ENCODE results near the gene FAM135A.
"Not testable (repeated sequence)": the region's sequence is repeated elsewhere in the genome, so short reads cannot be mapped to it uniquely, and the experiment has no call there.

The FAM135A gene

DNA sequence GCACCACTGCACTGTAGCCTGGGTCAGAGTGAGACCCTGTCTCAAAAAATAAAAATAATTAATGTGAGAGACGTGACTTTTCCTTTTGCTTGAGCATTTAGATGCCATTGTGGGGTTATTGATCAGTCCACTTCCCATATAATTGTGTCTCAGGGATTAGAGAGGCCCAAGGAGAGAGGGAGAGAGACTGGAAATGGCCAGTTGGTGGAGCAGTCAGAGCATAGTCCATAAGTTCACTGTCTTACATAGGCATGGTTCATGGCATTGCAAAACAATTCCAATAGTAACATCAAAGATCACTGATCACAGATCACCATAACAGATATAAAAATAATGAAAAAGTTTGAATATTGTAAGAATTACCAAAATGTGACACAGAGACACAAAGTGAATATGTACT lies 138.3 kb downstream of the FAM135A start:
- no peak for DNase-seq

DNA sequence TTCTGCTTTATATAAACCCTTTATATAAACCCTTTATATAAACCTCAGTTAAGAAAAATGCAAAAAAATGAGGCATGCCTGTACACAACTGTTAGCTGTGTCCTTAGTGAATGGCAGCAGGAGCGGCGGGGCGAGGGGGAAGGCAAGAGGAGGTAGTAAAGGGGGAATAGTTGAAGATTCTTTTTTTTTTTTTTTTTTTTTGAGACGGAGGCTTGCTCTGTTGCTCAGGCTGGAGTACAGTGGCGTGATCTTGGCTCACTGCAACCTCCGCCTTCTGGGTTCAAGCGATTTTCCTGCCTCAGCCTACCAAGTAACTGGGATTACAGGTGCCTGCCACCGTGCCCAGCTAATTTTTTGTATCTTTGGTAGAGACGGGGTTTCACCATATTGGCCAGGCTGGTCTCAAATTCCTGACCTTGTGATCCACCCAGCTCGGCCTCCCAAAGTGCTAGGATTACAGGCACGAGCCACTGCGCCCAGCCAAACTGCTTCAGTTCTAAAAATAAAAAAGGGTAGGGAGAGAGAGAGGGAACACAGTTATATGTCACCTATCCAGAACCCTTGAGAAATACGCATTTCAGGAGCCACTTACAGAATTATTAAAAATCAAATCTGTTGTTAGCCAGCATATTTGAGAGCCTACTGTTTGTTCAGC lies 139.1 kb downstream of the FAM135A start:
- not testable (repeated sequence) for DNase-seq

DNA sequence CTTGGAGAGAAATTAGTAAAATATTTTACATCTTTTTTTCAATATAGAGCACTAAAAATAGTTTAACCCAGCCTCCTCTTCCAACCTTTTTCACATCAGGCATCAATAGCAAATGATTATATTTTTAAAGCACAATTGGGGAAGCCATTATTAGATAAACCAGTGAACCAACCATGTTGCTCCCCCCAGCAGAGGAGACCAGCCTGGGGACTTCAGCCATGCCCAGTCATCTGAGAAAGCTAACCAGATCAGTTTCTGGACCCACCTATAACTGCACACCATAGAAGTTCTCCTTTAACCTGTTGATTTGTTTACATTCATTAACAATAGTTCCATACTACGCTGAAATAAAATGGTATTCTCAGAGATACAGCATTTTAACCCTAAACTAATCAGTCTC lies 139.7 kb downstream of the FAM135A start:
- no peak for DNase-seq

DNA sequence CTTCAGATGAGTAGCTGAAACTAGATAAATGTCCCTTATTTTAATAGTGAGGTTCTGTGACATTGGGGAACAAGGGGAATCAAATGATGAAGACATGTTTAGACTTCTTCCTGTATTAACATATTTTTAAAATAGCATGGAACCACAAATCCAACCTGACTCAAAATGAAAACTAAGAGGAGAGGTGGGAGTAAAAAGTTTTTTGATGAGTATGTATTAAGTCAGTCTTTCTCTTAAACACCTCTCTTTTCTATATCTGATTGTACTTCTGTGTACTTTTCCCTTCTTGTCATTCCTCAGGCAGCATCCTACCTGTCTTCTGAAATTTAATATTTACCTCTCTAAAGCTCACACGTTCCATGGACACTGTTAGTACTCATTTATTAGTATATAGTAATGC lies 144.7 kb downstream of the FAM135A start:
- DNase-seq = no peak

DNA sequence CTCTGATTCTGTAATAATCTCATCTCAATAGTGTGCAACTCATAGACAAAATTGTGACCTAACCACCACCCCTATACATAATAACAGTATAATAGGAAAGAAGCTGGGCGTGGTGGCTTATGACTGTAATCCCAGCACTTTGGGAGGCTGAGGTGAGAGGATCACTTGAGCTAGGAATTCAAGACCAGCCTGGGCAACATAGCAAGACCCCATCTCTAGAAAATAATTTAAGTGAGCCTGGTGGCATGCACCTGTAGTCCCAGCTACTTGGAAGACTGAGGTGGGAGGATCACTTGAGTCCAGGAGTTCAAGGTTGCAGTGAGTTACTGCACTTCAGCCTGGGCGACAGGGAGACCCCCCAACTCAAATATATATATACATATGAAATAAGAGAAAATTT lies 149.1 kb downstream of the FAM135A start:
- DNase-seq = not testable (repeated sequence)

DNA sequence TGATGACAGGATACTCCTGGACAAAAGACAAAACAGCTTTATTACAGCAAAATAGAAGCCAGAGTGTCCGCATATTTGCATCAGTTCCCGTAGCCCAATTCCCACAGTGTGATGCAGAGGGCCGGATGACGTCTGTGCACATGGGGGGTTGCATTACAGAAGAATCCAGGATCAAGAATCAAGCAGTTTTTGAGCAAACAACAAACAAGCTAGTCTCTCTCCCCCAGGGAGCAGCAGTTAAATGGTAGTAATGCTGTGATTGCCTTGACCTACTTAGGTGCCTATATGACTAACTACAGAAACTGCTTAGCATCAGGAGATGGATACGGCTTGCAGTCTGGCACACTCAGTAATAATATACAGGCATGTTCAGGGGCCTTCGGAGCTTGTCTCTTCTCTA lies 150.2 kb downstream of the FAM135A start:
- DNase-seq = no peak

DNA sequence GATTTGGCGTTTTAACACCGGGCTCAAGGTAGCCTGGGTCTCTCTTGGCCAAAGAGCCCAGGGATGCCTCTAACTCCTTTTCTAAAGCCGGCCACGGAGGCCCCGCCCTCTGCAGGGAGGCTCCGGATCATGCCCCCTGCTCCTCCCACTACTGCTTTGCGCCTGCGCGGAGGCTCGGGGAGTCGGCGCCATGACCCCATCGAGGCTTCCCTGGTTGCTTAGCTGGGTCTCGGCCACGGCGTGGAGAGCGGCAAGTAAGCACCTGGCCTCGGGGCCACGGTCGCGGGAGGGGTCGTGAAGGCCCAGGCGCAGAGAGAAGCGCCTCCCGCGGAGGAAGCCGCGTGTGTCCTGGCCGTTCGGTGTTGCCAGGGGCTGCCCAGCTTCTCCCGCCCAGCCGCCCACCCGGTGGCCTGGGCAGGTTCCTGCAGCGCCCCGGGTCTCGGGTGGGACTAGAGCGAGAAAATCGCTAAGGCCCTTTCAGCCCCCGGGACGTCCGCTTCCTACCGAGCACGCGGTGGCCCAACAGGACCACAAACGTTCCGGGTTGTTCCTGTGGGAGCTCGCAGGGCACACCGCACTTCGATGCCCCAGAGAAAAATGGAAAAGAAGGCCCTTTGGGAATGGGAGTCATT lies 153.6 kb downstream of the FAM135A start, which contains the start of gene SDHAF4:
Gene SDHAF4, plus strand, starts transcription at position 180 of the 632 bp plus-strand sequence. Its CDS starts 11 bp downstream, at position 191.
- peak; percentile 92 for DNase-seq

DNA sequence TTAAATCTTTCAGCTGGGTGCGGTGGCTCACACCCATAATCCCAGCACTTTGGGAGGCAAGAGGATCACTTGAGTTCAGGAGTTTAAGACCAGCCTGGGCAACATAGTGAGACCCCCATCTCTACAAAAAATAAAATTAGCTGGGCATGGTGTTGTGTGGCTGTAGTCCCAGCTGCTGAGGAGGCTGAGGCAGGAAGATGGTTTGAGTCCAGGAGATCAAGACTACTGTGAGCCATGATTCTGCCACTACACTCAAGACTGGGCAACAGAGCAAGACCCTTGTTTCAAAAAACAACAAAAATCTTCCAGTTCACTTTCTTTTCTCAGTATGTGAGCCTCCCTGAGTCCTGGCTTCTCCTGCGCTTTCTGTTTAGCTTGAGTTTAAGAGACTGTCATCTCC lies 161.3 kb downstream of the FAM135A start:
- DNase-seq = no peak

DNA sequence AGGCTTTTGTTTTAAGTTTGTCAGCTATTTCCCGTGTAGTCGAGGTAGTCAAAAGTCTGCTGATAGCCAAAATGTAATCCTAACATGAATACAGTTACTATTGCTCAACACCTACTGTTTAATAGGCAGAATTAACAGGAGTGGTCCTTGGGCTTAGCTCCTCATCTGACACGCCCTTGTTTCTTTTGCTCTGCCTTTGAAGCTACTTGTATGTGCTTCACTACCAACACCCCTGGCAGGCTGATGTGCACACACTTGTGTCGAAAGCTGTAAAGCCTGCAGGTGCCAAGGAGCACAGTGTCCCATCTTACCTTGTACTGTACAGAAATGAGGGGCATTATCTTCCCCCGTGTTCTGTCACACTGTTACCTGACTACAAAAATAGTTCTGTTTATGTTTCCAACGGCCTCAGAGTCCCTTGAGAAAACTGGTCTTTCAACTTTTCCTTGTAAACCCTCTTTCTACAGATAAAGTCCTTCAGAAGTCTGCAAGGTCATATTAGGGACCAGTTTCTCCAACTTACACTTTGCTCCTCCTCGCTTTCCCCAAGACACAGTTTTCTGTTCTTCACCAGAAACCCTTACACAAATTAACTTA lies 162.7 kb downstream of the FAM135A start:
- no peak for DNase-seq

DNA sequence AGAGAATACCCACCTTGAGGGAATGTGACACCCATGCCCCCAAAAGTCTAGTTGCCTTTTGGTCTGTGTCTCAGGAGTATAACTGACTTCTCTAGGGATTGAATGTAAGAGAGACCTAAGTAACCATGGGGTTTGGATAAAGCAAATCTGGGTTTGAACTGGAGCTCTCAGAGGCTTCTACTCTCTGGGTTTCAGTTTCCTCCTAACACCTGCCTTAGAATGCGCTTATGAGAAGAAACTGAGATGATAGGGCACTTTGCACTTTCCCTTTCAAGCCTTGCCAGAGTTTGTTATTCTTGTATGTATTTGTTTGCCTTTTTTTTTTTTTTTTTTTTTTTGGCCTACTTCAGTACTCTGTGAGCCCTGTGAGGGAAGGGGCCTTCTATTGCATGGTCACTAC lies 172.8 kb downstream of the FAM135A start:
- no peak for DNase-seq

DNA sequence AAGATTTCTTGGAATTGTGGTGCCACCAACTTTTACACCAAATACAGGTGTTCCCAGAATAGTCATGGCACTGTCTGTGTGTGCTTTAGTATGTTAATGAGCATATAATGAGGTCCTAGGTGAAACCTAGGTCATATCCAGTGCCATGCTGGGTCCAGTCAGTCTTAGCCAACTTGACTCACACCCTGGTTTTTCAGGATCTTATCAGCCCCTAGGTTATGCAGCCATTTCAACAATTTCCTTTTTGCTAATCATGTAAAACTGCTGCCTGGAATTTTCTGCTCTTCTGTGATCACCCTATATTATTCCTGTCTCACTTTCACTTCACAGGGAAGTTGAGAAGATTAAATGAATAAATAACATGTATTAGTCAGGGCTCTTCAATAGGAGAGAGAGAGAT lies 177.1 kb downstream of the FAM135A start:
- DNase-seq = no peak

DNA sequence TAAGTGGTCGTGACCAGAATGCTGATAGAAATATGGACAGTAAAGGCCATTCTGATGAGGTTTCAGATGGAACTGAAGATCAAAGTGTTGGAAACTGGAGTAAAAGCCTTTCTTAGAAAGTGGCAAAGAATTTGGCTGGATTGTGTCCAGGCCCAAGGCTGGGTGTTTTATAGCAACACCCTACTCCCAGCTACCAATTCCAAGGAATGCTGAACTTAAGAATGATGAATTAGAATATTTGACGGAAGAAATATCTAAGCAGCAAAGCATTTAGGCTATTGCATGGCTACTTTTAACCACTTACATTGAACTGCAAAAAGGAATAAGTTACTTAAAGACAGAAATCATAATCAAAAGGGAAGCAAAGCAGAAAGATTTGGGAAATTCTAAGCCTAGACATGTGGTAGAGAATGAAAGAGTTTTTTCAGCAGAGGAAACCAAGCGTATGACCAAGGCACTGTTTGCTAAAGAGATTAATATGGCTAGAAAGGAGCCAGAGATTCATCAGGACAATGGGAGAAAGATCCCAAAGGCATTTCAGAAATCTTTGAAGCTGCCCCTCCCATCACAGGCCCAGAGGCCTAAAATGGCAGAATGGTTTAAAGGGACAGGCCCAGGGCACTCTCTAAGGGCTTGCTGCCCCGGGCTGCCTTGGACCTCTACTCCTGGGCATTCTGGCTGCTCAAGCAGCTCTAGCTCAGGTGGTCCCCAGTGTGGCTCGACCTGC lies 179.2 kb downstream of the FAM135A start:
- DNase-seq = no peak

DNA sequence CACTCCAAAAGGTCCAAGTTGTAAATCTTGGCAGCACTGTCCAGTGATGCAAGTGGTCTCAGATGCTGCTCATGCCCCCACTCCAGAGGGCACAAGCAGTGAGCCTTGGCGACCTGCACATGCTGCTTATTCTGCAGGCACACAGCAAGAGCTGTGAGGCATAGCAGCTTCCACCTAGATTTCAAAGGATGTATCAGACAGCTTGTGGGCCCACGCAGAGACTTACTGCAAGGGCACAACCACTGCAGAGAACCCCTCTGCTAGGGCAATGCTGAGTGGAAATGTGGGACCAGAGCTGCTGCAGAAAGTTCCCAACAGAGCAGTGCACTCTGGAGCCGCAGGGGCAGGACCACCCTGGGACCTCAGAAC lies 179.8 kb downstream of the FAM135A start:
- DNase-seq = no peak

DNA sequence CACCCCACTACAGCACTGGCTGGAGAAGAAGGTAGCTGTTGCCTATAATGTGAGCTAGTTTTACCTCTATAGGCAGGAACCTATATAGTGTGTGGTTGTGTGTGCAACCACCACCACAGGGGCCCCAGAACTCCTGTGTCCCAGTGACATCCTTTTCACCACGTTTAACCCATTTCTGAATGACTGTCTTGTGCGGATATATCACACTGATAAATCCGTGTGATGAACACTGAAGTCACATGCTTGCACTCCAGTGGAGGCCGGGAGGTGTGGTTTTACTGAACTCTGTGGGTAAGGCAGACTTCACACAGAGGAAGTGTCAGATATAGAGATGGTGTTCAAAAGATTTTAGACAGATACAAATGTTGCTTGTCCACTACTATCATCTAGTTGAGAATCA lies 185.9 kb downstream of the FAM135A start:
- DNase-seq = no peak

DNA sequence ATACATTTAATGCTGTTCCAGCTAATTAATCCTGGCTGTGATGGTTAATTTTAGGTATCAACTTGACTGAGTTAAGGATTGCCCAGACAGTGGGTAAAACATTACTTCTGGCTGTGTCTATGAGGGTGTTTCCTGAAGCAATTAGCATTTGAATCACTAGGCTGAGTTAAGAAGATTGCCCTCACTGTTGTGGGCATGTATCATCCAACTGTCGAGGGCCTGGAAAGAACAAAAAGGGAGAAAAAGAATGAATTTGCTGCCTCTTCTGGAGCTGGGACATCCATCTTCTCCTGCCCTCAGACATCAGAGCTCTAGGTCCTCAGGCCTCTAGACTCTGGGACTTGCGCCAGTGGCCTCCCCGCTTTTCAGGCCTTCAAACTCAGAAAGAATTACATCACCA lies 187.7 kb downstream of the FAM135A start:
- no peak for DNase-seq

DNA sequence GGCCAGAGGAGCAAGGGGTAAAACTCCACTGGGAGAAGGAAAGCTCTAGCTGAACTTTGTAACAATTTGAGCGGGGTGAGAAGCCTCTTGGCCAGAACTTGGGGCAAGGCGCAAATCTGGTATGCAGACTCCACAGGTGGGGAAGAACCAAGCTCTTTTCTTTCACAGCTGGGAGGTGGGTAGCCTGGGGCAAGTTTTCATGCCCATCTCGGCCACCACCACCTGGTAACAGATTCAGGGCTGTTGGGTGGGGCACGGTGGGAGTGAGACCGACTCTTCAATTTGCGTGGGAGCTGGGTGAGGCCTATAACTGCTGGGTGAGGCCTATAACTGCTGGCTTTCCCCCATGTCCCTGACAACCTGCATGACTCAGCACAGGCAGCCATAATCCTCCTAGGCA lies 190.9 kb downstream of the FAM135A start:
- no peak for DNase-seq

DNA sequence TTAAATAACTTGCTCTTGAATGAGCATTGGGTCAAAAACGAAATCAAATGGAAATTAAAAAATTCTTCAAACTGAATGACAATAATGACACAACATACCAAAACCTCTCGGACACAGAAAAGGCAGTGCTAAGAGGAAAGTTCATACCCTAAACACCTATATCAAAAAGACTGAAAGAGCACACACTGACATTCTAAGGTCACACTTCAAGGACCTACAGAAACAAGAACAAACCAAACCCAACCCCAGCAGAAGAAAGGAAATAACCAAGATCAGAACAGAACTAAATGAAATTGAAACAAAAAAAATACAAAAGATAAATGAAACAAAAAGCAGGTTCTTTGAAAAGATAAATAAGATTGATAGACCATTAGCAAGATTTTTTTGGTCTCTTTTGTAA lies 194.1 kb downstream of the FAM135A start:
- not testable (repeated sequence) for DNase-seq

DNA sequence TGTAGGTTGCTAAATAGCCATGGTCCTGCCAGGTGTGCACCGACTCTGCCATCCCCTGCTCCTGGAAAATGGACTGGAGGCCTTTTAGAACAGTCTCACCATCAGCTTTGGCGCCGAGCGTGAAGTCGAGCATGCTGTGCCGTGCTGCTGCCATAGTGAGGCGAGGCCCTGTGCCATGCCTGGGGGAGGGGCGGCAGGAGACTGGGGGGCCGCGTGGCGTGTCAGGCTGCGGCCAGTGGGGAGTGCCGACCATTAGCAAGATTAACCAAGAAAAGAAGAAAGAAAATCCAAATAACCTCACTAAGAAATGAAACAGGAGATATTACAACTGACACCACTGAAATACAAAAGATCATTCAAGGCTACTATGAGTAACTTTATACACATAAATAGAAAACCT lies 195.9 kb downstream of the FAM135A start:
- not testable (repeated sequence) for DNase-seq

Measured in T-helper 9 cell (primary cell).